Measurements from ENCODE around the gene UBR2.

GRCh38 chr6:42629845-42630244, 66.0 kb downstream of the UBR2 start:
- TF ChIP-seq CTCF (IDR thresholded peaks at IDR 0.05) = no peak
- no peak for TF ChIP-seq POLR2A (IDR thresholded peaks at IDR 0.05)

Data from lower leg skin (tissue), 3 donors.